WTC11 (cell line): Measurements from ENCODE around the gene NUP50. TPM values are rescaled to one million over a fixed set of nuclear protein-coding genes. Genes with fewer than 3 reads are reported as not detected.

ENCODE experiments used
- ATAC-seq: fragments of 200-7000 bp; cut with Tn5 transposase; 2 replicates; pipeline ENCODE4 v1.10.0; 2021; ENCODE audit warnings: mild to moderate bottlenecking, moderate library complexity
- CTCF ChIA-PET: fragments of 300-600 bp; sonication (Branson Sonifier 250); formaldehyde crosslinking; loops from one replicate; lab custom pipeline; 2021; ENCODE audit warnings: antibody characterized with exemption; lab: Charles Lee
- POLR2A ChIA-PET: fragments of 350-600 bp; sonication (Branson Sonifier 250); formaldehyde crosslinking; loops from one replicate; lab custom pipeline; 2021; ENCODE audit warnings: antibody characterized with exemption; lab: Charles Lee
- DNase-seq: peaks from one replicate; pipeline ENCODE4 v3.0.0; 2021; ENCODE audit warnings: low spot score
- H3K27ac Mint-ChIP-seq: 2 replicates; pipeline ENCODE4 v1.8.0; 2021; ENCODE audit warnings: mixed read lengths
- H3K27me3 Mint-ChIP-seq: 2 replicates; pipeline ENCODE4 v1.8.0; 2021; ENCODE audit warnings: low read depth, mild to moderate bottlenecking, moderate library complexity, mixed read lengths
- H3K36me3 Mint-ChIP-seq: 2 replicates; pipeline ENCODE4 v1.8.0; 2021; ENCODE audit warnings: mixed read lengths
- H3K4me1 Mint-ChIP-seq: 2 replicates; pipeline ENCODE4 v1.8.0; 2022; ENCODE audit warnings: mixed read lengths
- H3K4me3 Mint-ChIP-seq: 2 replicates; pipeline ENCODE4 v1.8.0; 2021; ENCODE audit warnings: mild to moderate bottlenecking, moderate library complexity, mixed read lengths
- H3K9me3 Mint-ChIP-seq: 2 replicates; pipeline ENCODE4 v1.8.0; 2021; ENCODE audit warnings: mixed read lengths
- JAZF1 ChIP-seq: fragments of 250-450 bp; sonication (Bioruptor Pico); IDR thresholded peaks from 2 replicates; pipeline ENCODE4 v1.9.0; 2021; ENCODE audit warnings: moderate library complexity, mild to moderate bottlenecking, inconsistent platforms
- NR2C2 ChIP-seq: sonication (generic); formaldehyde crosslinking; IDR thresholded peaks from 2 replicates; pipeline ENCODE4 v1.8.0; 2022; ENCODE audit warnings: mild to moderate bottlenecking, missing genetic modification reagents
- SP1 ChIP-seq: sonication (generic); formaldehyde crosslinking; conservative IDR thresholded peaks from 2 replicates; pipeline ENCODE4 v1.8.1; 2022; ENCODE audit warnings: missing genetic modification reagents
- ZNF532 ChIP-seq: fragments of 250-450 bp; sonication (Bioruptor Pico); IDR thresholded peaks from 2 replicates; pipeline ENCODE4 v1.9.0; 2021; ENCODE audit warnings: mild to moderate bottlenecking, borderline replicate concordance
- total RNA-seq: library from RNA; stranded (reverse); gene quantifications from 3 replicates; pipeline ENCODE4 v1.2.3, GENCODE V29; 2021
- TF ChIP-seq, protein P1 (sequence below): fragments of 200-600 bp; IDR thresholded peaks from 2 replicates; pipeline ENCODE4 v1.8.0; 2022; ENCODE audit warnings: antibody characterized with exemption
- TF ChIP-seq, protein P2 (sequence below): sonication (generic); formaldehyde crosslinking; IDR thresholded peaks from 2 replicates; pipeline ENCODE4 v1.8.1; 2023; ENCODE audit warnings: mild to moderate bottlenecking, missing genetic modification reagents
- TF ChIP-seq, protein P3 (sequence below): sonication (generic); formaldehyde crosslinking; IDR thresholded peaks from 2 replicates; pipeline ENCODE4 v1.8.1; 2023; ENCODE audit warnings: mild to moderate bottlenecking, missing genetic modification reagents, moderate library complexity
- TF ChIP-seq, protein P4 (sequence below): sonication (generic); formaldehyde crosslinking; IDR thresholded peaks from 2 replicates; pipeline ENCODE4 v1.8.1; 2023; ENCODE audit warnings: mild to moderate bottlenecking, moderate library complexity, missing genetic modification reagents
- TF ChIP-seq, protein P5 (sequence below): sonication (generic); formaldehyde crosslinking; IDR thresholded peaks from 2 replicates; pipeline ENCODE4 v1.8.1; 2022; ENCODE audit warnings: low read depth, mild to moderate bottlenecking, moderate library complexity, missing genetic modification reagents, borderline replicate concordance
- TF ChIP-seq, protein P6 (sequence below): sonication (generic); formaldehyde crosslinking; IDR thresholded peaks from 2 replicates; pipeline ENCODE4 v1.8.0; 2022; ENCODE audit warnings: mild to moderate bottlenecking, missing genetic modification reagents

Gene NUP50
- total RNA-seq, 1 experiment from 2014 or later, result 131 TPM

- TF ChIP-seq ZNF532 (no peak), JAZF1 (CRISPR knock-in tag) (no peak), SP1 (no peak), NR2C2 (CRISPR knock-in tag) (no peak)
- TF ChIP-seq, protein P1, sequence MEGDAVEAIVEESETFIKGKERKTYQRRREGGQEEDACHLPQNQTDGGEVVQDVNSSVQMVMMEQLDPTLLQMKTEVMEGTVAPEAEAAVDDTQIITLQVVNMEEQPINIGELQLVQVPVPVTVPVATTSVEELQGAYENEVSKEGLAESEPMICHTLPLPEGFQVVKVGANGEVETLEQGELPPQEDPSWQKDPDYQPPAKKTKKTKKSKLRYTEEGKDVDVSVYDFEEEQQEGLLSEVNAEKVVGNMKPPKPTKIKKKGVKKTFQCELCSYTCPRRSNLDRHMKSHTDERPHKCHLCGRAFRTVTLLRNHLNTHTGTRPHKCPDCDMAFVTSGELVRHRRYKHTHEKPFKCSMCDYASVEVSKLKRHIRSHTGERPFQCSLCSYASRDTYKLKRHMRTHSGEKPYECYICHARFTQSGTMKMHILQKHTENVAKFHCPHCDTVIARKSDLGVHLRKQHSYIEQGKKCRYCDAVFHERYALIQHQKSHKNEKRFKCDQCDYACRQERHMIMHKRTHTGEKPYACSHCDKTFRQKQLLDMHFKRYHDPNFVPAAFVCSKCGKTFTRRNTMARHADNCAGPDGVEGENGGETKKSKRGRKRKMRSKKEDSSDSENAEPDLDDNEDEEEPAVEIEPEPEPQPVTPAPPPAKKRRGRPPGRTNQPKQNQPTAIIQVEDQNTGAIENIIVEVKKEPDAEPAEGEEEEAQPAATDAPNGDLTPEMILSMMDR, result no peak
- TF ChIP-seq, protein P2, sequence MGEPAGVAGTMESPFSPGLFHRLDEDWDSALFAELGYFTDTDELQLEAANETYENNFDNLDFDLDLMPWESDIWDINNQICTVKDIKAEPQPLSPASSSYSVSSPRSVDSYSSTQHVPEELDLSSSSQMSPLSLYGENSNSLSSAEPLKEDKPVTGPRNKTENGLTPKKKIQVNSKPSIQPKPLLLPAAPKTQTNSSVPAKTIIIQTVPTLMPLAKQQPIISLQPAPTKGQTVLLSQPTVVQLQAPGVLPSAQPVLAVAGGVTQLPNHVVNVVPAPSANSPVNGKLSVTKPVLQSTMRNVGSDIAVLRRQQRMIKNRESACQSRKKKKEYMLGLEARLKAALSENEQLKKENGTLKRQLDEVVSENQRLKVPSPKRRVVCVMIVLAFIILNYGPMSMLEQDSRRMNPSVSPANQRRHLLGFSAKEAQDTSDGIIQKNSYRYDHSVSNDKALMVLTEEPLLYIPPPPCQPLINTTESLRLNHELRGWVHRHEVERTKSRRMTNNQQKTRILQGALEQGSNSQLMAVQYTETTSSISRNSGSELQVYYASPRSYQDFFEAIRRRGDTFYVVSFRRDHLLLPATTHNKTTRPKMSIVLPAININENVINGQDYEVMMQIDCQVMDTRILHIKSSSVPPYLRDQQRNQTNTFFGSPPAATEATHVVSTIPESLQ (CRISPR knock-in tag), result no peak
- TF ChIP-seq, protein P3, sequence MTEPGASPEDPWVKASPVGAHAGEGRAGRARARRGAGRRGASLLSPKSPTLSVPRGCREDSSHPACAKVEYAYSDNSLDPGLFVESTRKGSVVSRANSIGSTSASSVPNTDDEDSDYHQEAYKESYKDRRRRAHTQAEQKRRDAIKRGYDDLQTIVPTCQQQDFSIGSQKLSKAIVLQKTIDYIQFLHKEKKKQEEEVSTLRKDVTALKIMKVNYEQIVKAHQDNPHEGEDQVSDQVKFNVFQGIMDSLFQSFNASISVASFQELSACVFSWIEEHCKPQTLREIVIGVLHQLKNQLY (CRISPR knock-in tag), result no peak
- TF ChIP-seq, protein P4, sequence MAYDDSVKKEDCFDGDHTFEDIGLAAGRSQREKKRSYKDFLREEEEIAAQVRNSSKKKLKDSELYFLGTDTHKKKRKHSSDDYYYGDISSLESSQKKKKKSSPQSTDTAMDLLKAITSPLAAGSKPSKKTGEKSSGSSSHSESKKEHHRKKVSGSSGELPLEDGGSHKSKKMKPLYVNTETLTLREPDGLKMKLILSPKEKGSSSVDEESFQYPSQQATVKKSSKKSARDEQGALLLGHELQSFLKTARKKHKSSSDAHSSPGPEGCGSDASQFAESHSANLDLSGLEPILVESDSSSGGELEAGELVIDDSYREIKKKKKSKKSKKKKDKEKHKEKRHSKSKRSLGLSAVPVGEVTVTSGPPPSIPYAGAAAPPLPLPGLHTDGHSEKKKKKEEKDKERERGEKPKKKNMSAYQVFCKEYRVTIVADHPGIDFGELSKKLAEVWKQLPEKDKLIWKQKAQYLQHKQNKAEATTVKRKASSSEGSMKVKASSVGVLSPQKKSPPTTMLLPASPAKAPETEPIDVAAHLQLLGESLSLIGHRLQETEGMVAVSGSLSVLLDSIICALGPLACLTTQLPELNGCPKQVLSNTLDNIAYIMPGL (CRISPR knock-in tag), result no peak
- TF ChIP-seq, protein P5, sequence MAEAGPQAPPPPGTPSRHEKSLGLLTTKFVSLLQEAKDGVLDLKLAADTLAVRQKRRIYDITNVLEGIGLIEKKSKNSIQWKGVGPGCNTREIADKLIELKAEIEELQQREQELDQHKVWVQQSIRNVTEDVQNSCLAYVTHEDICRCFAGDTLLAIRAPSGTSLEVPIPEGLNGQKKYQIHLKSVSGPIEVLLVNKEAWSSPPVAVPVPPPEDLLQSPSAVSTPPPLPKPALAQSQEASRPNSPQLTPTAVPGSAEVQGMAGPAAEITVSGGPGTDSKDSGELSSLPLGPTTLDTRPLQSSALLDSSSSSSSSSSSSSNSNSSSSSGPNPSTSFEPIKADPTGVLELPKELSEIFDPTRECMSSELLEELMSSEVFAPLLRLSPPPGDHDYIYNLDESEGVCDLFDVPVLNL (CRISPR knock-in tag), result no peak
- TF ChIP-seq, protein P6, sequence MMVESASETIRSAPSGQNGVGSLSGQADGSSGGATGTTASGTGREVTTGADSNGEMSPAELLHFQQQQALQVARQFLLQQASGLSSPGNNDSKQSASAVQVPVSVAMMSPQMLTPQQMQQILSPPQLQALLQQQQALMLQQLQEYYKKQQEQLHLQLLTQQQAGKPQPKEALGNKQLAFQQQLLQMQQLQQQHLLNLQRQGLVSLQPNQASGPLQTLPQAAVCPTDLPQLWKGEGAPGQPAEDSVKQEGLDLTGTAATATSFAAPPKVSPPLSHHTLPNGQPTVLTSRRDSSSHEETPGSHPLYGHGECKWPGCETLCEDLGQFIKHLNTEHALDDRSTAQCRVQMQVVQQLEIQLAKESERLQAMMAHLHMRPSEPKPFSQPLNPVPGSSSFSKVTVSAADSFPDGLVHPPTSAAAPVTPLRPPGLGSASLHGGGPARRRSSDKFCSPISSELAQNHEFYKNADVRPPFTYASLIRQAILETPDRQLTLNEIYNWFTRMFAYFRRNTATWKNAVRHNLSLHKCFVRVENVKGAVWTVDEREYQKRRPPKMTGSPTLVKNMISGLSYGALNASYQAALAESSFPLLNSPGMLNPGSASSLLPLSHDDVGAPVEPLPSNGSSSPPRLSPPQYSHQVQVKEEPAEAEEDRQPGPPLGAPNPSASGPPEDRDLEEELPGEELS (CRISPR knock-in tag), result no peak
- TF ChIP-seq, all 79 proteins: peak for 0
- POLR2A ChIA-PET, result no interaction called here
- Mint-ChIP-seq H3K36me3 (peaks cover 78% of the 10 kb centered on the region), H3K27me3 (no peaks in the 10 kb centered on the region), H3K4me1 (no peaks in the 10 kb centered on the region), H3K9me3 (no peaks in the 10 kb centered on the region), H3K27ac (no peak overlapping the region), H3K4me3 (no peak overlapping the region)
- ATAC-seq (no peak), DNase-seq (no peak)
- CTCF ChIA-PET, result no interaction called here
Observed at GRCh38 chr22:45171830-45172229, 8.1 kb downstream of the NUP50 start.
